ENCODE measurements around the gene PHOX2B. TPM values are rescaled to one million over a fixed set of nuclear protein-coding genes. Genes with fewer than 3 reads are reported as not detected.

The PHOX2B gene
- not detected for total RNA-seq

DNA sequence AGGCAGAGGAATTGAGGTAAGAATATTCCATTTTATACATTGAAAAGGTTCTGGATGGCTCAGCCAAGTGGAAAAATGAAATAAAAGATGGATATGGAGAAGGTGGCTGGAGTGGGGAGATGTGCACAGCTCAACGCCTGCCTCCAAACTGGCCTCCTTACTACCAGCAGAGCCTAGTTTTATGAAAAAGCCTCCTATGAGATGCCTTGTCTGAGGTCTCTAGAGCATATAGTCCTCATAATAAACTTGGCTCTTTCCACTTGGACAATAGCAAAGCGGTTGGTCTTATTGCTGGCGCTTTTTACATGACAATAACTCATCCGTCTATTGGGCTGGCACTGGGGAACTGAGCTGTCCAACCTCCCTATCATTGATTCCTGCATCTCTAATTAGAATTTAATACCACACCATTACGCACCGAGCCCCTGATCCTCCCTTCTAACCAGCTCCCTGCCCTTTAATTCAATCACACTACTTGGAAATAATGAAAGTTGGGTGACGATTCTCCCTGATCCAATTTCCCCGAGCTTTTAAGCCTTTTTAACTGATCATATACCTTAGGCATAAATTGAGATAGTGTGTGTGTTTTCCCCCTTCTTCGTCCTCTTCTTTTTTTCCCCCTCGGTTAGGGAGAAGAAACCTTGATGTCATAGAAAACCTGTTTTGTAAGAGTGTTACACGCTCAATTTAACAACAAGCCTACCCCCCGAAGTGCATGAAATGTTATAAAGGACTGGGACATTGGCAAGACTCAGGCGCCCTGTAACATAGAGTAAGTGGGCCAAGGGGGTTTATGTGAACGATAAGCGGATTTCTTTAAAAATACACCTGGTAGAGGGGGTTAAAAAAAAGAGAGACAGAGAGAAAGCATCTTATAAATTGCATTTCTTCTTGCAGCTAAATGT, at the start of gene PHOX2B:
PHOX2B (minus strand) TSS at position 155 of the 905 bp plus-strand sequence; CDS start at position 40, 115 bp downstream.
- H3K27ac Mint-ChIP-seq: no peak within 1 kb of the TSS
- DNase-seq: no peak
- no peaks in the 10 kb centered on the region for H3K9me3 Mint-ChIP-seq
- H3K4me3 Mint-ChIP-seq: no peak within 1 kb of the TSS
- POLR2A ChIA-PET: no interaction called here
- intact Hi-C loops (cut with micrococcal nuclease): loop anchor here (5.0 kb wide), 1 partner anchor 133 kb away; no protein-coding TSS in a partner anchor
- peaks cover 83% of the 10 kb centered on the region for H3K27me3 Mint-ChIP-seq
- no peaks in the 10 kb centered on the region for H3K4me1 Mint-ChIP-seq (ENCODE audit: low read depth)
- ATAC-seq: no peak
- TF ChIP-seq CTCF (IDR thresholded peaks at IDR 0.05): no peak
- H3K36me3 Mint-ChIP-seq (ENCODE audit: low read depth): peaks cover 4% of the 10 kb centered on the region
- CTCF ChIA-PET: interaction anchor here (1.1 to 1.8 kb wide), 3 partner anchors 55 to 139 kb away, joined by 3 to 4 read pairs (median 4); no protein-coding TSS in a partner anchor

DNA sequence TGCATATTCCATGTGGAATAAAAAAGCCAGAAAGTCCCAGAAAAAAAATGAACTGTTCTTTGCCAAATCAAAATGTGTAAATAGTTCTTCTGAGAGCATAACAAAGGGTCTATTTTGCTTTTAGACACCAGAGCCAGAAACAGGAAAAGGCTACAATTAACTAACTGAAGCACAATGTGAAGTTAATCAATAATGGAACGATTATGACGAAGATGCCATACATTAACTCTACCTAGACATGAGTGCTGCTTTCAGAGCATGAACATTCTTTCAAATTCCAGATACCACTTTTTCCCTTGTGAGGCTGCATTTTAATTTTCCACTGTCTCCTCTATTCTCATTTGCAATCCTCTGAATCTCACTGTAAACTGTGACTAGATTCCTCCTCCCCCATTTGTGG, 48.7 kb upstream of the PHOX2B start:
- no peaks in the 10 kb centered on the region for H3K4me1 Mint-ChIP-seq (ENCODE audit: low read depth)
- TF ChIP-seq CTCF (IDR thresholded peaks at IDR 0.05): no peak
- DNase-seq: no peak
- H3K27me3 Mint-ChIP-seq: peaks cover 3% of the 10 kb centered on the region
- ChIA-PET POLR2A (no interaction called here), CTCF (interaction anchor here (2.0 kb wide), 1 partner anchor 90 kb away, joined by 4 read pairs; no protein-coding TSS in a partner anchor)
- ATAC-seq: no peak
- H3K9me3 Mint-ChIP-seq: no peaks in the 10 kb centered on the region
- no peaks in the 10 kb centered on the region for H3K36me3 Mint-ChIP-seq (ENCODE audit: low read depth)
- H3K27ac Mint-ChIP-seq: no peak overlapping the region
- H3K4me3 Mint-ChIP-seq: no peak overlapping the region
- intact Hi-C loops (cut with micrococcal nuclease): no loop called here

DNA sequence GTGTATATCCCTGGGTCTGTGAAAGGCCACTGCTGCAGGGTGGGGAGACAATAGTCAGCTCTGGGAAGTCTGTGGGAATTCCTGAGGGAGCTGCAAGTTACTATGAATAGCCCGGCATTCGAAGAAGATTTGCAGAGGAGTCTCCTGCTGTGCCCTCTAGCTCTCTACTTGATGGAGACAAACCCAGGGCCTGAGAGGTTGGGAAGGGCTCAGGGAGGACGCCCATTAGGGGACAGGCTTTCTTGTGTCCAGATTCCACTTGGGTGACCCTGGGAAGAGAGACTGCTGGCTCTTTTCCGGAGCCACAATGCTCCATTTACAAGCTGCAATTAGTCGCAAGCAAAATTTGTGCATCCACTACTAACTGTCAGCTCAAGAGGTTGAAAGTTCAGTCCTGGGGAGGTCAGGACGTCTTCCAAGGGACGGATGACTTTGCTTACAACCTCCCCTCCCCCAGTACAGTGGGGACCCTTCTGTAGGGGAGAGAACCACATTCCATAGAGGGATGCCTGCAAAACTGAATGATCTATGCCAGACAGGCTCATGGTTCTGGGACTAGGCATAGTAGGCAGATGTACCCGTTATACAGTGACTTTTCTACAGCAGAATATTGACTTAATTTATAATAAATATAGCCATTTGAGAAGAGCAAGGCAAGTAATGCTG, 48.2 kb upstream of the PHOX2B start:
- Mint-ChIP-seq H3K27me3 (peaks cover 3% of the 10 kb centered on the region), H3K4me1 (ENCODE audit: low read depth) (no peaks in the 10 kb centered on the region), H3K36me3 (ENCODE audit: low read depth) (no peaks in the 10 kb centered on the region), H3K9me3 (no peaks in the 10 kb centered on the region), H3K27ac (no peak overlapping the region), H3K4me3 (no peak overlapping the region)
- CTCF ChIA-PET: interaction anchor here (2.0 kb wide), 1 partner anchor 91 kb away, joined by 4 read pairs; no protein-coding TSS in a partner anchor
- ATAC-seq (no peak), DNase-seq (no peak)
- POLR2A ChIA-PET: no interaction called here
- TF ChIP-seq CTCF (IDR thresholded peaks at IDR 0.05): no peak
- intact Hi-C loops (cut with micrococcal nuclease): no loop called here

GRCh38 chr4:41795796-41796385, 47.4 kb upstream of the PHOX2B start:
- ChIA-PET CTCF (interaction anchor here (2.0 kb wide), 1 partner anchor 92 kb away, joined by 4 read pairs; no protein-coding TSS in a partner anchor), POLR2A (no interaction called here)
- H3K27me3 Mint-ChIP-seq: peaks cover 3% of the 10 kb centered on the region
- intact Hi-C loops (cut with micrococcal nuclease): no loop called here
- H3K36me3 Mint-ChIP-seq (ENCODE audit: low read depth): no peaks in the 10 kb centered on the region
- H3K4me1 Mint-ChIP-seq (ENCODE audit: low read depth): no peaks in the 10 kb centered on the region
- H3K27ac Mint-ChIP-seq: no peak overlapping the region
- no peak for TF ChIP-seq CTCF (IDR thresholded peaks at IDR 0.05)
- no peak for DNase-seq
- no peaks in the 10 kb centered on the region for H3K9me3 Mint-ChIP-seq
- ATAC-seq: no peak
- no peak overlapping the region for H3K4me3 Mint-ChIP-seq

All from activated CD8-positive, alpha-beta T cell treated with anti-CD3 and anti-CD28 coated beads for 36 hours (primary cell).